Kidney (tissue), 14 donors: ENCODE measurements around the gene DPP10. TPM values are rescaled to one million over a fixed set of nuclear protein-coding genes. Genes with fewer than 3 reads are reported as not detected.

Experiments
- DNase-seq, 5 donors: peaks; one replicate each; pipeline ENCODE4 v3.0.0-alpha.2; 2013 to 2020
- FAIRE-seq: peaks from 2 replicates; lab custom pipeline; 2012; peaks lifted over from hg19 to GRCh38; lab: Jason Lieb, UNC
- H3K27ac ChIP-seq, 2 donors: one replicate each; pipeline ENCODE4 v1.7.0; 2013; ENCODE audit warnings: low read depth in 2 of 2, low read length in 2 of 2, inconsistent platforms in 1 of 2
- H3K27me3 ChIP-seq: one replicate; pipeline ENCODE4 v1.7.1; 2013; ENCODE audit warnings: low read length, inconsistent platforms; ENCODE audit not compliant: control insufficient read depth, insufficient read depth
- H3K36me3 ChIP-seq, 3 donors: one replicate each; pipeline versions ENCODE4 v1.7.0 to v1.7.1; 2013; ENCODE audit warnings: low read length in 3 of 3, control low read depth in 1 of 3, inconsistent platforms in 1 of 3; ENCODE audit not compliant: insufficient read depth in 3 of 3, control insufficient read depth in 2 of 3
- H3K4me1 ChIP-seq, 3 donors: one replicate each; pipeline versions ENCODE4 v1.7.0 to v1.7.1; 2013; ENCODE audit warnings: low read length in 3 of 3, inconsistent platforms in 1 of 3, low read depth in 1 of 3; ENCODE audit not compliant: control insufficient read depth in 2 of 3, insufficient read depth in 2 of 3
- H3K4me3 ChIP-seq, 3 donors: one replicate each; pipeline versions ENCODE4 v1.7.0 to v1.8.1; 2013; ENCODE audit warnings: low read length in 3 of 3, control low read depth in 1 of 3, inconsistent platforms in 1 of 3
- H3K9ac ChIP-seq, 3 donors: one replicate each; pipeline versions ENCODE4 v1.7.0 to v1.7.1; 2013; ENCODE audit warnings: low read length in 3 of 3, control low read depth in 1 of 3, inconsistent platforms in 1 of 3
- H3K9me3 ChIP-seq, 3 donors: one replicate each; pipeline versions ENCODE4 v1.7.0 to v1.7.1; 2013; ENCODE audit warnings: low read length in 3 of 3, control low read depth in 1 of 3, inconsistent platforms in 1 of 3; ENCODE audit not compliant: control insufficient read depth in 2 of 3, insufficient read depth in 1 of 3
- intact Hi-C: fragments of 100-400 bp; cut with DNase I; formaldehyde crosslinking; loops from one replicate; pipeline ENCODE4 v1.11.1; 2022
- polyA plus RNA-seq: library from polyadenylated mRNA; stranded (reverse); fragments of 350-450 nt; fragmentation: Illumina TruSeq; extraction: RNeasy Lipid Tissue Mini Kit (QIAGEN cat#74804); gene quantifications from one replicate; pipeline ENCODE4 v1.2.3, GENCODE V29; 2014; ENCODE audit warnings: low read depth, low replicate concordance; ENCODE audit not compliant: insufficient read depth
- total RNA-seq: library from RNA; stranded (reverse); fragmentation: NEBNext Ultra II Directional; extraction: Animal tissue kit (Norgen Biotek cat#: 25700); gene quantifications from one replicate; pipeline ENCODE4 v1.2.1, GENCODE V29; 2021
- TF ChIP-seq, protein P1 (sequence below): IDR thresholded peaks from 3 replicates; pipeline ENCODE4 v1.5.1; 2012; ENCODE audit warnings: mild to moderate bottlenecking, moderate library complexity, borderline replicate concordance; ENCODE audit not compliant: insufficient read depth; ENCODE audit errors: extremely low read depth
- donor health status: control.
- donor health status: control.
- donor health status: control.
- donor health status: control.
- donor health status: control.
- donor health status: DM: yes; HTN: yes; CAD: no.
- donor health status: Normal renal cell carcinoma (clear cell type).

The DPP10 gene
- total and polyA plus RNA-seq, 2 donors from 2014 or later = 0.67 TPM; not detected in 1

DNA sequence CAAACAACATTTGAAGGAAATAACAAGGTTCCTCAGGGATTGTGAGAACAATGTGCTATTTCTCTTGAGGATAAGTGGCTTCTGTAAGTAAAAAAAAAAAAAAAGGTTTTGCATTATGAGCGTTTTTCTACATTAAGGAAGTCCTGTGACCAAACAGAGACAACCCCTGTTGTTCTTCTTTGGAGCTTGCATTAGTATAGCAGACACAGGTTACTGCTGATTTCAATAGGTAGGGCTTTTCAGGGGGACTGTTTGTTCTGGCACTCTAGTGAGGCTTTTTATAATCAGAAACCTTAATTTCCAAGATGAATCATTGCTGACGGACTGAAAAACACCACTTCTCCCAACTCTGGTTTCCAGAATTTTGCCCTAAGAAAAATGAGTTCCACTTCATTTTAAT, 8.2 kb downstream of the DPP10 start:
- Histone ChIP-seq H3K27ac (no peak overlapping the region), H3K9ac (no peak overlapping the region), H3K4me3 (no peak overlapping the region), H3K4me1 (no peaks in the 10 kb centered on the region), H3K36me3 (no peaks in the 10 kb centered on the region), H3K27me3 (no peaks in the 10 kb centered on the region), H3K9me3 (no peaks in the 10 kb centered on the region)
- intact Hi-C loops = no loop called here
- no peak for DNase-seq
- TF ChIP-seq, protein P1, sequence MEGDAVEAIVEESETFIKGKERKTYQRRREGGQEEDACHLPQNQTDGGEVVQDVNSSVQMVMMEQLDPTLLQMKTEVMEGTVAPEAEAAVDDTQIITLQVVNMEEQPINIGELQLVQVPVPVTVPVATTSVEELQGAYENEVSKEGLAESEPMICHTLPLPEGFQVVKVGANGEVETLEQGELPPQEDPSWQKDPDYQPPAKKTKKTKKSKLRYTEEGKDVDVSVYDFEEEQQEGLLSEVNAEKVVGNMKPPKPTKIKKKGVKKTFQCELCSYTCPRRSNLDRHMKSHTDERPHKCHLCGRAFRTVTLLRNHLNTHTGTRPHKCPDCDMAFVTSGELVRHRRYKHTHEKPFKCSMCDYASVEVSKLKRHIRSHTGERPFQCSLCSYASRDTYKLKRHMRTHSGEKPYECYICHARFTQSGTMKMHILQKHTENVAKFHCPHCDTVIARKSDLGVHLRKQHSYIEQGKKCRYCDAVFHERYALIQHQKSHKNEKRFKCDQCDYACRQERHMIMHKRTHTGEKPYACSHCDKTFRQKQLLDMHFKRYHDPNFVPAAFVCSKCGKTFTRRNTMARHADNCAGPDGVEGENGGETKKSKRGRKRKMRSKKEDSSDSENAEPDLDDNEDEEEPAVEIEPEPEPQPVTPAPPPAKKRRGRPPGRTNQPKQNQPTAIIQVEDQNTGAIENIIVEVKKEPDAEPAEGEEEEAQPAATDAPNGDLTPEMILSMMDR = no peak
- no peak for FAIRE-seq

DNA sequence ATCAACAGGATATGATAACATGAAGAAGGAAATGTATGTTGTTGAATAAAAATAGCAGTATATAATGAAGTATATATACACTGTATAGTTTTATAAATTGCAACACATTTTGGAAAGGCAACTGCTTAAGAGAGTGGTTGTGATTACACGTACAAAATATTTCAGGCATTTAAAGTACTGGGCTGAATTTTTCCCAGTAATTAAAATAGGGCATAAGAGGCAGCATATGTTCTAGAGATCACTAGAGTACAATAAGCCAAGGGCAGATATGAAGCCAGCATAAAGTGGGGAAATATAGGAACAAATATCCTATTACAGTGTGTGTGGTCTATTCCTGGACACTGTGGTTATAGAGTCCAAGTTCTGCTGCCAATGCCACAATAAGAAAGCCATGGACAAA, 14.1 kb downstream of the DPP10 start:
- H3K27me3 ChIP-seq = no peaks in the 10 kb centered on the region
- FAIRE-seq (no peak), DNase-seq (no peak)
- no peaks in the 10 kb centered on the region for H3K9me3 ChIP-seq
- H3K4me3 ChIP-seq = no peak overlapping the region
- H3K36me3 ChIP-seq = no peaks in the 10 kb centered on the region
- H3K4me1 ChIP-seq = no peaks in the 10 kb centered on the region
- intact Hi-C loops = no loop called here
- no peak overlapping the region for H3K27ac ChIP-seq
- TF ChIP-seq, protein P1 = no peak
- no peak overlapping the region for H3K9ac ChIP-seq

DNA sequence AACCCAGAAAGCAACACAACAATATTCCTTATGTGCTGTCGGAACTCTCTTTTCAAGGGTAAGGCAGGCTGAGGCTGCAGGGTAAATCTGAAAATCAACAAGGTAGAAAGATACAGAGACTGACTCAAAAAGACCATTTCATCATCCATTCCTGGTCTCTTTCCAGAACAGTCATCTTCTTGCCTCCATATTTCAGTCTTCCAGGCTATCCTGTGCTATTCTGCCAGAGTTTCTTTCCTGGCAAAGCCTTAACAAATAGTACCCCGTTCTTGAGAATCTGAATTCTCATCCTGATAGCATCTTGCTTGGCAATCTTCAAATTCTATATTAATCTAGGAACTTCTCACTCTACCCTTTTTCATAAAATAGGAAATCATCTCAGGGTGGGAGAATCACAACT, 15.5 kb downstream of the DPP10 start:
- H3K36me3 ChIP-seq = no peaks in the 10 kb centered on the region
- H3K4me3 ChIP-seq = no peak overlapping the region
- H3K27ac ChIP-seq = no peak overlapping the region
- DNase-seq (no peak), FAIRE-seq (no peak)
- no peaks in the 10 kb centered on the region for H3K4me1 ChIP-seq
- no peak overlapping the region for H3K9ac ChIP-seq
- no peaks in the 10 kb centered on the region for H3K9me3 ChIP-seq
- intact Hi-C loops = no loop called here
- TF ChIP-seq, protein P1 = no peak
- H3K27me3 ChIP-seq = no peaks in the 10 kb centered on the region

DNA sequence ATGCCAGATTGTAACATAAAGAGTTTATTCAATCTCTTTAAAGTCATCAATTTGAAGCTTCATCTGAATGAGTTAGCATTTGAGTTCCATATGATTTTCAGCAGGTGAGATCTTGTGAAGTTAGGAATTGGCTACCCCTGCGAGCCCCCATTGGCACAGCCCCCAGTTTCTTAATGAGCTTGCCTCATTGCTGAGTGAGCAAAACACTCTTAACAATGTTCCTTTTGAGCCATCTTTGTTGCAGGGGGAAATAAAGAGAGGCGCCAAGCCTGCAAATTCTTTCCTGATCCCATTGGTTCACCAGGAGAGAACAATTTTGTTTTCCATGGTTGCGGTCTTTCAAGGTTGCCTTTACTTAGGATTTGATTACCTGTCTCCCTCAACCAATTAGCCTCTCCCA, 18.7 kb downstream of the DPP10 start:
- Histone ChIP-seq H3K4me3 (no peak overlapping the region), H3K27ac (no peak overlapping the region), H3K36me3 (no peaks in the 10 kb centered on the region), H3K27me3 (no peaks in the 10 kb centered on the region), H3K4me1 (no peaks in the 10 kb centered on the region), H3K9ac (no peak overlapping the region), H3K9me3 (no peaks in the 10 kb centered on the region)
- DNase-seq (no peak), FAIRE-seq (no peak)
- TF ChIP-seq, protein P1 = no peak
- intact Hi-C loops = no loop called here
